Hematopoietic multipotent progenitor cell treated with erythropoietin and hydrocortisone succinate and interleukin-3 and kit ligand, for 15 days (in vitro differentiated cells): ENCODE data around the gene NR6A1.

Experiments used
- DNase-seq: peaks from one replicate; pipeline ENCODE4 v3.0.0-alpha.2; 2015; ENCODE audit warnings: low spot score

NR6A1 gene

GRCh38 chr9:124615100-124615742 is 155.9 kb downstream of the NR6A1 start:
- DNase-seq = no peak

DNA sequence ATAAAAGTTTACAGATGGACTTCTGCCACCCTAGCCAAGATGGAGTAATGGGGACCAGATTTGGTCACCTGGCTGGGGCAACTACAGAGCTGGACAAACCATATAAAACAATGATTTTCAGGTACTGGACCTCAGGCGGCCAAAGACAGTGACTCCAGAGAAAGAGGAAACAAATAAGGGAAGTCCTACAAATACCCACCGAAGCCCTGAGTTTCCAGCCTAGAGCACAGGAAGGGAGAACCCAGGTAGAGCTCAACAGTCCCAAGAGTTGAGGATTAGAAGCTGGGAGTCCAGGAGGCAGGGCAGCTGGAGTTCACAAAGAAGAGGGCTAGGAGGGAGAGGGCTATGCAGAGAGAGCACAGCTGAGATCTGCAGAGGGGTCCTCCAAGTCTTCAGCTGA is 157.3 kb downstream of the NR6A1 start:
- no peak for DNase-seq

- no peak for DNase-seq
These were observed 160.0 kb downstream of the NR6A1 start for GRCh38 chr9:124611106-124611505.

DNA sequence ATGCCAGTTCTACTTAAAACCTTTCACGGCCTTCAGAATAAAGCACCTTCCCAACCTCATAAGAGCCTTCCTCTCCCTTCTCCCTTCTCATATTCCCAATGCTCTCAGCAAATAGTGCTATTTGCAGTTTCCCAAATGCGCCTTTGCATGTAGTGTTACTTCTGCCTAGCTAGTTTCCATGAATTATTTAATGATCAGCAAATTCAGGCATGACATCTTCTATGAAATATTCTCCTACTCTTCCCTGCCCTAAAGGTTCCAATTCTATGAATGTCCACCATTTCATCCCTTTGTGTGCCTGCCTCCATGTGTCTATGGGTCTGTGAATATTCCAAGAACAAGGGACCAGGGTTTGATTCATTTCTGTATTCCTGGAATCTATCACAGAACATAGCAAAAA is 165.1 kb downstream of the NR6A1 start:
- no peak for DNase-seq

DNA sequence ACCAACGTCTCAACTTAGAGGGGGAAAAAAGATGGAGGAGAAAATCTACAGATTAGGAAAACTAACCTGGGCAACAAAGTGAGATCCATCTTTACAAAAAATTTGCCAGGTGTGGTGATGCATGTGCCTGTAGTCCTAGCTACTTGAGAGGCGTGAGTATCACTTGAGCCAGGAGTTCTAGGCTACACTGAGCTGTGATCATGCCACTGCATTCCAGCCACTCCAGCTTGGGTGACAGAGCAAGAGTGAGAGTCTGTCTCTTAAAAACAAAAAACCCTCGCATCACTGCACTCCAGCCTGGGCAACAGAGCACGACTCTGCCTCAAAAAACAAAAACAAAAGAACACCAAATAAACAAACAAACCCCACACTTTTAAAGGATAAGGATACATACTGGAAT is 165.9 kb downstream of the NR6A1 start:
- DNase-seq = no peak

DNA sequence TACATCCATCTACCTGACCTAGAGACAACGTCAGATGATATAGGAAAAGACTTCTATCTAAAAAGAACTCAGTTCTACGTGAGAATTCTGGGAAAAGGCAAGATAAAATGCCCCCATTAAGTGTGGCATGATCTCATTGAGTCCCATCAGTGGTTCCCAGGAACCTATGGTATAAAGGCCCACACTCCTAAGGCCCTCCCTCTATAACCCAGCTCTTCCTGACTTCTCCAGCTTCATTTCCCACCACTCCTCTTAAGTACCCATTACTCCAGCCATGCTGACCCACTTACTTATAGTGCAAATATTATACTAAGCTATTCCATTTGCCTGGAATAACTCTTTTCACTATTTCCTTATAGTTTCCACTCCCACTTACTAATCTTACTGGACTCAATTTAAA is 168.5 kb downstream of the NR6A1 start:
- DNase-seq = no peak

GRCh38 chr9:124602204-124602603 is 168.9 kb downstream of the NR6A1 start:
- DNase-seq = no peak

- DNase-seq = no peak
These were observed 170.7 kb downstream of the NR6A1 start for GRCh38 chr9:124600407-124600806.

DNA sequence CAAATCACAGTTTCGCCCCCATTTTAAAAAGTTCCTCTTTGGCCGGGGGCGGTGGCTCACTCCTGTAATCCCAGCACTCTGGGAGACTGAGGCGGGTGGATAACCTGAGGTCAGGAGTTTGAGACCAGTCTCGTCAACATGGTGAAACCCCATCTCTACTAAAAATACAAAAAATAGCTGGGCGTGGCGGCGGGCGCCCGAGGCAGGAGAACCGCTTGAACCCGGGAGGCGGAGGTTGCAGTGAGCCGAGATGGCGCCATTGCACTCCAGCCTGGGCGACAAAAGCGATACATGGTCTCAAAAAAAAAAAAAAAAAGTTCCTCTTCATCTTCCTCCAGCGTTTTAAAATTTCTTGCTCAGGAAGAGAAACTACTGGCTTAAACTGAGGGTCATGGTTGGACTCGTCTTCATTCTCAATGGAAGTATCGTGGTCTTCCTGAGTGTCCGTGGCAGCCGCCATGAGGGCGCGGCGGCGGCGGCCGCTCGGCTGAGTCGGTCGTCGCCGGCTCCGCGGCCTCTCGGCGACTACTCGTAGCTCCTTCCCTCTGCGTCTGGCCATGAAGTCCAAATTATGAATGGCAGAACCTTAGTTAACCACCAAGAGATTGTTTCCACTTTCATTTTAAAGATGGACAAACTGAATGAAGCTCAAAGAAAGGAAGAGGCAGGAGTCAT is 171.9 kb downstream of the NR6A1 start:
- DNase-seq = no peak

GRCh38 chr9:124598048-124598447 is 173.1 kb downstream of the NR6A1 start:
- no peak for DNase-seq

GRCh38 chr9:124596172-124596839 is 174.8 kb downstream of the NR6A1 start:
- no peak for DNase-seq

DNA sequence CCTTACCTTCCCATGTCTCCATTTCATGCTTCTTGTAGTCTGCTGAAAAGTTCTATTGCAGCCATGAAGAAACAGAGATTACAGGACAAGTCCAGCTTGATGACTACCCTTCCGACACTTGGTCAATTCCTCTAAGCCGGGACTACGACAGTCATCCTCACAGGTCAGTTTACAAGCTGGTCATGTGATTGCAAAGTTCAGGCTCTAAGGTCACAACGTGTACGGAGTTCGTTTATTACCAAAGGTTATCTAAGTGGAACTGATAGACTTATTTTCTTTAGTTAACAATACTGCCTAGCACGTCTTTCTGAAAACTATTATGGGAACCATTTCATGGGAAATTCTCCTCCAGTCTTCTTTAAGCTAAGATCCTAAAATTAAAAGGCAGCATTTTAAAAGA is 175.4 kb downstream of the NR6A1 start:
- no peak for DNase-seq

GRCh38 chr9:124594673-124595072 is 176.4 kb downstream of the NR6A1 start:
- no peak for DNase-seq

GRCh38 chr9:124594225-124594624 is 176.9 kb downstream of the NR6A1 start:
- no peak for DNase-seq

DNA sequence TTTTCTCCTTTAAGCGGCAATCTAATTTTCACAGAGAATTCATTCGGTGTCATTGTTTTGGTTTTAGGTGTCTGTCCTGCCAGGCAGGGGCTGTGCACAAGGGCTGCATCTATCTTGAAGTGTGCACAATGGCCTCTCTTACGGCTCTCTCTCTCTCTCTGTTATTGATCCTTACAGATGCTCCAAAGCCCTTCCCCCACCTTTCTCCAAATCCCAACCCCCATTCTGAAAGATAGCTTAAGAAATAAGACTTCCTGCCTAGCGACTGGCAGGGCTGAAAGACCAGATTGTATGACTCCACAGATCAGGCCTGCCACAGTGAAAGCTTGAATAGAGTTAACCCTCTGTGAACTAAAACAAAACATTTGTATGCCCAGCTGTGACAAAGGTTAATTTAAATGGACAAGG is 177.5 kb downstream of the NR6A1 start:
- no peak for DNase-seq

DNA sequence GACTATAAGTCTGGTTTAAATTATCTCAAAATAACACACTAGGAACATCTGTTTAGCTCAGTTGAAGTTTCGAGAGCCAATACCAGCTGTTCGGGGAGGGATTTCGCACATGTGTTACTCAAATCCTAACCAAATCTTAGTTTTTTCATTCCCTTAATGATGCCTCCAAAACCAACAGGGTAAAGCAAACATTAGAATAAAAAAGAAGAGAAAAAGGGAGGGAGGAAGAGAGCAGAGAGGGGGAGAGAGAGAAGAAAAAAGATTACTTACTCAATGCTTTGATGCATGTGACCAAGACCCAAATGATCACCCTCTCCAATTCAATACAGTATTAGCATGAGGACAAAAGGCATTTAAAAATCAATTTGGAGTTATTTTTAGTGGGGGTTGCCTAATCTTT is 177.9 kb downstream of the NR6A1 start:
- no peak for DNase-seq

- no peak for DNase-seq
These were observed 180.0 kb downstream of the NR6A1 start for GRCh38 chr9:124590889-124591641.

GRCh38 chr9:124584631-124585030 is 186.5 kb downstream of the NR6A1 start:
- DNase-seq = no peak

DNA sequence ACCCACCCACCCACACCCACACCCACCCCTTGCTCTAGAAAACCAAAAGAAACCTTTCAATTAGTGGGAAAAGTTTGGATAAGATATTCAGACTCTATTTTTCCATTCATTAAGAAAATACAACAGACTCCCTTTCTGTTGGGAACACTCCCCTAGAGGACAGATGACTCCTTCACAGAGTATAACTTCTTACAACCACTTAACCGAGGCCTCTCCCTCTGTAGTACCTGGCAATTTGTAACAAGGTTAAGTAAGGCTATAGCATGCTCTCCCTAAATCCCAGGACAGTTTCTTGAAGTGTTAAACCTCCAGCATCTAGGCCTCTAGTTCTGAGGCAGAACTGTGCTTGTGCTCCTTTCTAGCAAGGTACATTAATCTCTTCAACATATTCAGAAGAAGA is 188.0 kb downstream of the NR6A1 start:
- DNase-seq = no peak

DNA sequence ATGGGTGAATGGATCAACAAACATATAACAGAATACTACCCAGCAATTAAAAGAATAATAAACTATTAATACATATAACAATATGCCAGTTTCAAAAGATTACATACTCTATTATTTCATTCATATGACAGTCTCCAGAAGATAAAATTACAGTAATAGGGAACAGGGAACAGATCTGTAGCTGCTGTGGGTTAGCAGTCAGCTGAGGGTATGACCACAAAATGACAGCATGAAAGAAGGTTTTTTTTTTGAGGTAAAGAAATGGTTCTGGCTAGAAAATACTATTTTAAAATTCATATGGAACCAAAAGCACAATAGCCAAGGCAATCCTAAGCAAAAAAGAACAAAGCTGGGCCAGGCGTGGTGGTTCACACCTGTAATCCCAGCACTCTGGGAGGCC is 190.9 kb downstream of the NR6A1 start:
- DNase-seq = no peak

DNA sequence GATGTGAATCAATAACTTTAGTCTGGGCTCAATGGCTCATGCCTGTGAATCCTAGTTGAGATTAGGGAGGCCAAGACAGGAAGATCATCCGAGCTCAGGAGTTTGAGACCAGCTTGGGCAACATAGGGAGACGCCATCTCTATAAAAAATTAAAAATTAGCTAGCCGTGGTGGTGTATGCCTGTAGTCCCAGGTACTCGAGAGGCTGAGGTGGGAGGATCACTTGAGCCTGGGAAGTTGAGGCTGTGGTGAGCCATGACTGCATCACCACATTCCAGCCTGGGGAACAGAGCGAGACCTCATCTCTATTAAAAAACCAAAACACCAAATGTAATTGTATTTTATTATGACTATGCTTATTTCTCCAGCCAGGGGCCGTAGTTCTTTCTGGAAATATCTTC is 194.4 kb downstream of the NR6A1 start:
- DNase-seq = no peak

DNA sequence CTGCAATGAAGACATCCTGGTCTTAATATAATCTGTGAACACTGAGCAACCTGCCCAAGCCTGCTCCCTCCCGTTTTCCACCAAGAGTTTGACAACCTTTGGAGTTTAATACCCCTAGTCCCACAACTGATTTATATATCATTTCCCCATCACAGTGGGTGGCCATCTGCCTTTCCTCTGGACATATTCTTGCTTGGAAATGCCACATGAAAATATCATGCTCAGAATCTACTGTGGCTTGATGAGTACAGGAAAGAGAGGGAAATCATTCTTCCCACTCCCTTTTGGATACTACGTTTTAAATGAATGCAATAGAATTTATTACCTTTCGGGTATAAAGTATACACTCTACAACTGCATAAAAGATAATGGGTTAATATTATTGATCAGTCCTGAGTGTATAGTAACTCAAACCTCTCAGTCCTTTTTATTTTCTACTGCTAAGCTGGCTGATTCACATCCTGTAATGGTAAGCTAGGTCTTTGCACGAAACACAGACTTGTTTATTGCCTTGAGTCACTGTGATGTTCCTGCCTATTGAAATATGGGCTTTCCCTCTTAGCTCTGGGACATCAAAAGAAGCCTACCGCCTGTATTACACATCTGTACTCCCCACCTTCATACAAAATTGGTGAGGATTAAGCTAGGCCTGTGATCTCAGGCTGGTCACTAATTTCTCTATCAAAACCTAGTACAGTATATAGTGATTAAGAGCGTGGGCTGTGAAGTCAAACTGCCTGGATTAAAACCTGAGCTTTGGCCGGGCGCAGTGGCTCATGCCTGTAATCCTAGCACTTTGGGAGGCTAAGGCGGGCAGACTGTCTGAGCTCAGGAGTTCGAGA is 196.4 kb downstream of the NR6A1 start:
- DNase-seq = no peak
